Mesendoderm (in vitro differentiated cells): ENCODE data around the gene ANKRD12.
"Not testable (repeated sequence)": the region's sequence is repeated elsewhere in the genome, so short reads cannot be mapped to it uniquely, and the experiment has no call there.

Source experiments
- DNase-seq: peaks from one replicate; pipeline ENCODE4 v3.0.0; 2013
- H2AK5ac ChIP-seq: 2 replicates; pipeline ENCODE4 v1.6.1; 2013; ENCODE audit warnings: low read length, inconsistent platforms
- H2BK120ac ChIP-seq: 2 replicates; pipeline ENCODE4 v1.6.1; 2013; ENCODE audit warnings: low read depth, mild to moderate bottlenecking, low read length, moderate library complexity, mixed read lengths
- H2BK15ac ChIP-seq: replicated peaks from 2 replicates; pipeline ENCODE4 v1.6.1; 2013; ENCODE audit warnings: low read depth, mild to moderate bottlenecking, moderate library complexity
- H2BK5ac ChIP-seq: 2 replicates; pipeline ENCODE4 v1.6.1; 2013; ENCODE audit warnings: low read length, inconsistent platforms
- H3K18ac ChIP-seq: 2 replicates; pipeline ENCODE4 v1.6.1; 2013; ENCODE audit warnings: mild to moderate bottlenecking, low read length, mixed read lengths
- H3K23ac ChIP-seq: one replicate; pipeline ENCODE4 v1.6.1; 2013; ENCODE audit warnings: low read length
- H3K27ac ChIP-seq: 2 replicates; pipeline ENCODE4 v1.5.1; 2013; ENCODE audit warnings: low read depth, mild to moderate bottlenecking, inconsistent platforms, low read length, moderate library complexity
- H3K27me3 ChIP-seq: 2 replicates; pipeline ENCODE4 v1.6.1; 2013; ENCODE audit warnings: low read length, control low read depth, mild to moderate bottlenecking, inconsistent platforms; ENCODE audit not compliant: insufficient read depth, poor library complexity
- H3K36me3 ChIP-seq: 2 replicates; pipeline ENCODE4 v1.6.1; 2013; ENCODE audit warnings: low read length, inconsistent platforms; ENCODE audit not compliant: control insufficient read depth, insufficient read depth
- H3K4ac ChIP-seq: one replicate; pipeline ENCODE4 v1.6.1; 2013; ENCODE audit warnings: low read depth, mild to moderate bottlenecking, low read length, moderate library complexity
- H3K4me1 ChIP-seq: 2 replicates; pipeline ENCODE4 v1.6.1; 2013; ENCODE audit warnings: low read depth, low read length, inconsistent platforms; ENCODE audit not compliant: control insufficient read depth
- H3K4me2 ChIP-seq: 2 replicates; pipeline ENCODE4 v1.6.1; 2013; ENCODE audit warnings: low read length
- H3K4me3 ChIP-seq: 2 replicates; pipeline ENCODE4 v1.5.1; 2013; ENCODE audit warnings: mild to moderate bottlenecking, low read length
- H3K56ac ChIP-seq: one replicate; pipeline ENCODE4 v1.6.1; 2013; ENCODE audit warnings: low read length
- H3K79me1 ChIP-seq: 2 replicates; pipeline ENCODE4 v1.6.1; 2013; ENCODE audit warnings: low read length, inconsistent platforms
- H3K79me2 ChIP-seq: 2 replicates; pipeline ENCODE4 v1.6.1; 2013; ENCODE audit warnings: mild to moderate bottlenecking, low read length; ENCODE audit not compliant: control insufficient read depth, insufficient read depth
- H3K9ac ChIP-seq: 2 replicates; pipeline ENCODE4 v1.6.1; 2013; ENCODE audit warnings: low read length, inconsistent platforms
- H4K5ac ChIP-seq: one replicate; pipeline ENCODE4 v1.6.1; 2013; ENCODE audit warnings: low read length
- H4K8ac ChIP-seq: one replicate; pipeline ENCODE4 v1.6.1; 2013; ENCODE audit warnings: low read depth, mild to moderate bottlenecking, control low read depth, low read length, moderate library complexity
- WGBS: extraction: QIAGEN DNeasy Blood & Tissue Kit; methylation state at CpG from one replicate; pipeline ENCODE4 v1.1.7; 2013; ENCODE audit warnings: low lambda C conversion rate, missing lambda C conversion rate; ENCODE audit not compliant: insufficient coverage; ENCODE audit errors: extremely low coverage; 5-methylcytosine and 5-hydroxymethylcytosine counted together

The ANKRD12 gene

DNA sequence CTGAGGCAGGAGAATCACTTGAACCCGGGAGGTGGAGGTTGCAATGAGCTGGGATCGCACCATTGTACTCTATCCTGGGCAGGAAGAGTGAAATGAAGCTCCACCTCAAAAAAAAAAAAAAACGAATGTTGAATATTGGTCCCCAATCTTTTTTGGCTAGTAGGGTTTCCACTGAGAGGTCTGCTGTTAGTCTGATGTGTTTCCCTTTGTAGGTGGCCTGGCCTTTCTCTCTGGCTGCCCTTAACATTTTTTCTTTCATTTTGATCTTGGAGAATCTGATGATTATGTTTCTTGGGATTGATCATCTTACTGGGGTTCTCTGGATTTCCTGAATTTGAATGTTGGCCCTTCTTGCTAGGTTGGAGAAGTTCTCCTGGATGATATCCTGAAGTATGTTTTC lies 35.3 kb downstream of the ANKRD12 start:
- H3K4me2 ChIP-seq, H3K4ac ChIP-seq, H4K8ac ChIP-seq, H2BK120ac ChIP-seq, H2AK5ac ChIP-seq, H3K18ac ChIP-seq, H3K4me3 ChIP-seq, DNase-seq, H3K4me1 ChIP-seq, H3K36me3 ChIP-seq, H3K79me1 ChIP-seq, H3K27me3 ChIP-seq, H3K79me2 ChIP-seq, H3K23ac ChIP-seq, H3K56ac ChIP-seq, H3K9ac ChIP-seq, H2BK5ac ChIP-seq, H2BK15ac ChIP-seq, H3K27ac ChIP-seq, H4K5ac ChIP-seq: not testable (repeated sequence)
- WGBS: no CpG with 5 or more reads among the region's 3 CpGs

GRCh38 chr18:9172506-9173127 lies 36.0 kb downstream of the ANKRD12 start:
- no peak for DNase-seq
- Histone ChIP-seq H3K23ac (no peak overlapping the region), H2BK5ac (no peak overlapping the region), H3K27ac (no peak overlapping the region), H3K27me3 (no peaks in the 10 kb centered on the region), H4K8ac (no peak overlapping the region), H2BK15ac (no peak overlapping the region), H3K56ac (no peak overlapping the region), H3K36me3 (no peaks in the 10 kb centered on the region), H3K79me2 (no peaks in the 10 kb centered on the region), H3K9ac (no peak overlapping the region), H3K4ac (no peak overlapping the region), H2AK5ac (no peak overlapping the region), H2BK120ac (no peak overlapping the region), H3K4me2 (no peak overlapping the region), H3K18ac (no peak overlapping the region), H3K4me1 (no peaks in the 10 kb centered on the region), H4K5ac (no peak overlapping the region), H3K79me1 (peaks cover 11% of the 10 kb centered on the region), H3K4me3 (no peak overlapping the region)
- WGBS: no CpG with 5 or more reads among the region's 4 CpGs

- H2BK15ac ChIP-seq: no peak overlapping the region
- H2BK5ac ChIP-seq: no peak overlapping the region
- no peak overlapping the region for H3K4ac ChIP-seq
- H3K18ac ChIP-seq: no peak overlapping the region
- H3K36me3 ChIP-seq: no peaks in the 10 kb centered on the region
- WGBS: no CpG with 5 or more reads among the region's 6 CpGs
- no peak overlapping the region for H3K4me3 ChIP-seq
- H2BK120ac ChIP-seq: no peak overlapping the region
- H3K27me3 ChIP-seq: no peaks in the 10 kb centered on the region
- H3K79me1 ChIP-seq: peaks cover 11% of the 10 kb centered on the region
- H3K4me2 ChIP-seq: no peak overlapping the region
- H3K79me2 ChIP-seq: no peaks in the 10 kb centered on the region
- H3K56ac ChIP-seq: no peak overlapping the region
- H3K23ac ChIP-seq: no peak overlapping the region
- no peak overlapping the region for H3K9ac ChIP-seq
- no peak overlapping the region for H4K8ac ChIP-seq
- DNase-seq: no peak
- H3K4me1 ChIP-seq: no peaks in the 10 kb centered on the region
- H3K27ac ChIP-seq: no peak overlapping the region
- no peak overlapping the region for H2AK5ac ChIP-seq
- no peak overlapping the region for H4K5ac ChIP-seq
Observed at GRCh38 chr18:9173770-9174233, 37.2 kb downstream of the ANKRD12 start.

DNA sequence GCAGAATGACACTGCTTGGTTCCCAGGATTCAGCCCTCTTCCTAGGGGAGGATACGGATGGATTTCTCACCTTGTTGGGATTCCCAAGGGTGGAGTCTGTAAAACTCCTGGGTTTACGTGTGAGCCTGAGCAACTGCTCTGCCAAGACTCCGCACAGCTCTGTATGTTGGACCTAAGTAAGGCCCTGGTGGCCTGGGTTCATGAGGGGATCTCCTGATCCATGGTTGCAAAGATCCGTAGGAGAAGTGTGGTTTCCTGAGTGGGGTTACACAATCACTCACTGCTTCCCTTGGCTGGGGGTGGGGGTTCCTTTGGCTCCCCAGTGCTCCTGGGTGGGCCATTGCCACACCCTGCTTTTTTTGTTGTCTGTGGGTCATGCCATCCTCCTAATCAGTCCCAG lies 37.7 kb downstream of the ANKRD12 start:
- H3K27ac ChIP-seq: no peak overlapping the region
- no peaks in the 10 kb centered on the region for H3K79me2 ChIP-seq
- no peak overlapping the region for H2BK5ac ChIP-seq
- H3K23ac ChIP-seq: no peak overlapping the region
- no peak overlapping the region for H3K18ac ChIP-seq
- no peaks in the 10 kb centered on the region for H3K4me1 ChIP-seq
- H3K79me1 ChIP-seq: peaks cover 11% of the 10 kb centered on the region
- H4K8ac ChIP-seq: no peak overlapping the region
- no peak for DNase-seq
- no peaks in the 10 kb centered on the region for H3K36me3 ChIP-seq
- no peak overlapping the region for H3K4me2 ChIP-seq
- H4K5ac ChIP-seq: no peak overlapping the region
- no peak overlapping the region for H3K9ac ChIP-seq
- no peak overlapping the region for H3K56ac ChIP-seq
- no peak overlapping the region for H2BK15ac ChIP-seq
- no CpG with 5 or more reads among the region's 4 CpGs for WGBS
- no peak overlapping the region for H2AK5ac ChIP-seq
- H2BK120ac ChIP-seq: no peak overlapping the region
- no peak overlapping the region for H3K4ac ChIP-seq
- no peak overlapping the region for H3K4me3 ChIP-seq
- no peaks in the 10 kb centered on the region for H3K27me3 ChIP-seq

DNA sequence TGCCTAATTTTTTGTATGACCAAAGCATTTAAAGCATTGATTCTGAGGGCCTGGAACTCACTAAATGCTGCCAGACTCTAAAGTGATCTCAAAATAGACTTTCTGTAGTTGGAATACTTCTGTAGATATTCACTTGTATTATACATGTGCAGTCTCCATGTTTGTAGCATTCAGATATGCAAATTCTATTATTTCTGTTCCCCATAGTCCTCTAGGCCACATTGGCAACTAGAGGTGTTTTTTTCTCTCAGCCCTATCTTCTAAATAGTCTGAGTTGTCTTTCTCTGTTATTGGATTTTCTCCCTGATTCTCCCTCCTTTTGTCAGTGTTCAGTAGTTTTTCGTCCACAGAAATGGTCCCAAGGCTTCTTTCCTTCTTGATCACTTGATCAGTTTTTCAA lies 38.5 kb downstream of the ANKRD12 start:
- Histone ChIP-seq H3K9ac (no peak overlapping the region), H3K4me1 (no peaks in the 10 kb centered on the region), H3K79me1 (peaks cover 11% of the 10 kb centered on the region), H2BK5ac (no peak overlapping the region), H3K23ac (no peak overlapping the region), H3K27me3 (no peaks in the 10 kb centered on the region), H2BK15ac (no peak overlapping the region), H3K36me3 (no peaks in the 10 kb centered on the region), H4K5ac (no peak overlapping the region), H3K27ac (no peak overlapping the region), H3K18ac (no peak overlapping the region), H3K4me2 (no peak overlapping the region), H2BK120ac (no peak overlapping the region), H3K79me2 (no peaks in the 10 kb centered on the region), H4K8ac (no peak overlapping the region), H3K4me3 (no peak overlapping the region), H3K56ac (no peak overlapping the region), H2AK5ac (no peak overlapping the region), H3K4ac (no peak overlapping the region)
- DNase-seq: no peak
- no CpG with 5 or more reads among the region's 1 CpG for WGBS

GRCh38 chr18:9177031-9177430 lies 40.5 kb downstream of the ANKRD12 start:
- H3K4me3 ChIP-seq: no peak overlapping the region
- no peak overlapping the region for H2AK5ac ChIP-seq
- no peak overlapping the region for H3K9ac ChIP-seq
- WGBS: no CpG with 5 or more reads among the region's 6 CpGs
- no peaks in the 10 kb centered on the region for H3K4me1 ChIP-seq
- H3K36me3 ChIP-seq: no peaks in the 10 kb centered on the region
- H3K27ac ChIP-seq: no peak overlapping the region
- no peak overlapping the region for H2BK120ac ChIP-seq
- H4K8ac ChIP-seq: no peak overlapping the region
- H4K5ac ChIP-seq: no peak overlapping the region
- no peak overlapping the region for H3K4ac ChIP-seq
- H2BK15ac ChIP-seq: no peak overlapping the region
- no peaks in the 10 kb centered on the region for H3K79me2 ChIP-seq
- no peak overlapping the region for H3K23ac ChIP-seq
- H3K79me1 ChIP-seq: peaks cover 11% of the 10 kb centered on the region
- H3K4me2 ChIP-seq: no peak overlapping the region
- no peak overlapping the region for H2BK5ac ChIP-seq
- no peak overlapping the region for H3K18ac ChIP-seq
- no peaks in the 10 kb centered on the region for H3K27me3 ChIP-seq
- DNase-seq: no peak
- H3K56ac ChIP-seq: no peak overlapping the region
